GM19372 (cell line): ENCODE data around the gene SERPINA5.
"Not testable (repeated sequence)": the region's sequence is repeated elsewhere in the genome, so short reads cannot be mapped to it uniquely, and the experiment has no call there.

Source experiments
- ATAC-seq: cut with Tn5 transposase; IDR thresholded peaks from one replicate; pipeline ENCODE4 v1.9.1; 2021; ENCODE audit warnings: mild to moderate bottlenecking, low read depth, moderate library complexity; ENCODE audit not compliant: unreplicated experiment

Gene SERPINA5

GRCh38 chr14:94621358-94622134 is 40.3 kb downstream of the SERPINA5 start:
- no peak for ATAC-seq

- ATAC-seq, result no peak
Measured at GRCh38 chr14:94622653-94623421, 41.6 kb downstream of the SERPINA5 start.

GRCh38 chr14:94623422-94623809 is 42.2 kb downstream of the SERPINA5 start:
- ATAC-seq, result no peak

- ATAC-seq, result no peak
Measured at GRCh38 chr14:94623856-94624499, 42.8 kb downstream of the SERPINA5 start.

- no peak for ATAC-seq
Measured at GRCh38 chr14:94624537-94625352, 43.5 kb downstream of the SERPINA5 start.

- ATAC-seq, result no peak
Measured at GRCh38 chr14:94625353-94625635, 44.1 kb downstream of the SERPINA5 start.

GRCh38 chr14:94628578-94628977 is 47.4 kb downstream of the SERPINA5 start:
- no peak for ATAC-seq

DNA sequence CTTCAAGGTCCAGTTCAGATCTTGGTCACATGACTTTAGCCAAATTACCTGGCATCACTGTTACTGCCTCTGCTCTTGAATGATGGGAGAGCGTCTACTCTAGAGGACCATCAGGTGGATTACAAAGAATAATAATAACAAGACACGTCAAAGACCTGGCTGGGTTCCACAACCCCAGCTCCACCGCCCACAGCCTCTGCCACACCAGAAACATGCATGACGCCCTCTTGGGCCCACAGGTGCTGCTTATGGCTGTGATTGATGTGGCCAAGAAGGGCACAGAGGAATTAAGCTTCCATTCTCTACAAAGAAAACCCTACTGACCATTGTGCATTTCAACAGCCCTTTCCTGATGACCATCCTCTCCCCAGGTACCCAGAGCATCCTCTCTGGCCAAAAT is 49.2 kb downstream of the SERPINA5 start:
- no peak for ATAC-seq

DNA sequence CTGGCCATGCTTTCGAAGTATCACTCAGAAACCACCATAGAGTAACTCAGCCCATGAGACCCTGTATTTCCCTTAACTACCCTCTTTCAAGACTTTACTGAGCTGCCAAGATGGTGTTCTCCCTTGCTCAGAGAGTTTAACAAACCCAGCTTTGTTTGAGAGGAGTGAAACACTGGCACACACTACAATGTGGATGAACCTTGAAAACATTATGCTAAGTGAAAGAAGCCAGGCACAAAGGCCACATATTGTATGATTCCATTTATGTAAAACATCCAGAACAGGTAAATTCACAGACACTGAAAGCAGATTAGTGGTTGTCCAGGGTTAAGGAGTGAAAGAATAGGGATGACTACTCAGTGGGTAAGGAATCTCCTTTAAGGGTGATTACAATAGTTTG is 49.8 kb downstream of the SERPINA5 start:
- no peak for ATAC-seq

DNA sequence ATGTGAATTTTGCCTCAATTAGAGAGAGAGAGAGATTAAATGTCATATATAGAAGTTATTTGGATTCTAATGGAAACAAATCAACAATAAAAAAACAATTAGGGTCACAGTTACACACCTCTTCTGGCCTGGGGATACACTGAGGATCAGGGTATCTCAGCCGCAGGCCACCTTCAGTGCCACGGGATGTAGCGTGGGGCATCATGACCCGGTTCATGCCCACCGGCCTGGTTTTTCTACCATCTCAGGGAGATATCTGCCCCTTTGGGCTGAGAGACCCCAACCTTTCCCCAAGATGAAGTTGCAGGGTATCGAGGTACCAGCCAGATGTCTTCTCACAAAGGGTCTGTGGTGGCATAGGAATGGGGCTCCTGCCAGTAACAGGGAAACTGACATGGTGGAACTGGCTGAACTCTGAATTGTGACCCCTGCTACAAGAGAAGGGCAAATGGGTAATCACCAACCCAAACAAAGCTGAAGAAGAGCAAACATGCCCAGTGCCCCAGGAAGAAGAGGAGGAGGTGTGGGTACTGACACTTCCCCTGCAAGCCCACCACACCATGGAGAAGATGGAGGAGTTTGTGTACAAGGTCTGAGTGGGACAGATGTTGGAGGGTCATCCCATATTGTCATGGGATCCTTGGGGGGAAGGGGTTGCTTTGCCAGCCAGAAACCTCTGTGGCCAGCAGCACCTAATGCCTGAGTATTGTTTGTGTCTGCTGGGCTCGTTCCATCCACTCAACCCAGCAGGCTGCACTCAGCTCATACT is 50.5 kb downstream of the SERPINA5 start:
- no peak for ATAC-seq

DNA sequence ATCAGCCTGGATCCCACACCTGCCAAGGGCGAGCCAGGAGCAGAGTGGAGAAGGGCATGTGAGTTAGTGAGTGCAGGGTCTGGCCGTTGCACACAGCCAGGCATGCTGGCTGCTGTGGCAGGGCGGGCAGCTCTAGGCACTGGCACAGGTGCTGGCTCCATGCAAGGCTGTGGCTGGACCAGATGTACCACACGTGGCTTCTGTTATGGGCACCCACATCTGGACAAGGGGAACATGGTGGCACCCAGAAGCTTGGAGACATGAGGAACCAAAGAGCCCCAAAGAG is 51.0 kb downstream of the SERPINA5 start:
- no peak for ATAC-seq

DNA sequence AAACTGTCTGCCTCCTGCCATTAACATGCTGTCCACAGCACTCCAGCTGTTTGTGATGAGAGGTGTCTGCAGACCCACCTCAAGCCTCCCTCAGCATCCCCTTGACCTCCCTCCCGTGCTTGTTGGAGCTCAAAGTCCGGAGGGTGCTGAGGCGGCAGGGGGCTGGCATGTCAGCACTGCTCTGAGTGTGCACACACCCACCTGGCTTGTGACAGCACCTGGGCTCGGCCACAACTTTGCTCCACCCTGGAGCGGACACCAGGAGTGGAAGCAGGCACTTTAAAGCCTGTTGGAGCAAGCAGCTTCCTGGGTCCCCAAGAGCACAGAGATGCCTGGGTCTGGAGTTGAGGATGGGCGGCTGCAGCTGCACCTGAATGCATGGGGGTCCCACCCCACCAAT is 51.9 kb downstream of the SERPINA5 start:
- ATAC-seq, result no peak

DNA sequence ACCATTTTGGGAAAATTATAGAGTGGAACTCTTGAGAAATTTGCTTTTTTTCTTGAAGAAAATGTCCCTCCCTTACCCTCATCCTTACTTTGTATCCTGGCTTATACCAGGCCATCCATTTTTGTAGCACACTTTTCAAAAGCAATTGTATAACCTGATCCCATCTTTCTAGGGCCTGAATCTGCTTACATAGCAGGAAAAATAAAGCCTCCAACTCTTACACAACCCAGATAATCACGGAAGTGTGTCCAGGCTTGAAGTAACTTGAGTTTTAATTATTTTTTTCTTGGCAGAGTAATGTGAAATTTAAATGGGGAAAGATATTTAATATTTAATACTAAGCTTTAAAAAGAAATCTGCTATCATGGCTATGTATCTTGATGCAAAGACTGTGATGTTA is 53.9 kb downstream of the SERPINA5 start:
- no peak for ATAC-seq

- no peak for ATAC-seq
Measured at GRCh38 chr14:94636744-94637412, 55.7 kb downstream of the SERPINA5 start.

DNA sequence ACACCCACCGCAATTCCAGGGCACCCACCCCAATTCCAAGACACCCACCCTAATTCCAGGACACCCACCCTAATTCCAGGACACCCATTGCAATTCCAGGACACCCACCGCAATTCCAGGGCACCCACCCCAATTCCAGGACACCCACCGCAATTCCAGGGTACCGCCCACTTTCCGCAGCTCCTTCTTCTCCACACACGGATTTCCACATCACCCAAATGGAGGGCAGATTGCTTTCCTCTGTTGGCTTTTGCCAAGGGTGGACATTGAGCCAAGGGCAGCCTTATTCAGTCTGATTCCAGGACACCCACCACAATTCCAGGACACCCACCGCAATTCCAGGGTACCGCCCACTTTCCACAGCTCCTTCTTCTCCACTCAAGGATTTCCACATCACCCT is 56.6 kb downstream of the SERPINA5 start:
- not testable (repeated sequence) for ATAC-seq

GRCh38 chr14:94638339-94638738 is 57.1 kb downstream of the SERPINA5 start:
- ATAC-seq, result no peak

DNA sequence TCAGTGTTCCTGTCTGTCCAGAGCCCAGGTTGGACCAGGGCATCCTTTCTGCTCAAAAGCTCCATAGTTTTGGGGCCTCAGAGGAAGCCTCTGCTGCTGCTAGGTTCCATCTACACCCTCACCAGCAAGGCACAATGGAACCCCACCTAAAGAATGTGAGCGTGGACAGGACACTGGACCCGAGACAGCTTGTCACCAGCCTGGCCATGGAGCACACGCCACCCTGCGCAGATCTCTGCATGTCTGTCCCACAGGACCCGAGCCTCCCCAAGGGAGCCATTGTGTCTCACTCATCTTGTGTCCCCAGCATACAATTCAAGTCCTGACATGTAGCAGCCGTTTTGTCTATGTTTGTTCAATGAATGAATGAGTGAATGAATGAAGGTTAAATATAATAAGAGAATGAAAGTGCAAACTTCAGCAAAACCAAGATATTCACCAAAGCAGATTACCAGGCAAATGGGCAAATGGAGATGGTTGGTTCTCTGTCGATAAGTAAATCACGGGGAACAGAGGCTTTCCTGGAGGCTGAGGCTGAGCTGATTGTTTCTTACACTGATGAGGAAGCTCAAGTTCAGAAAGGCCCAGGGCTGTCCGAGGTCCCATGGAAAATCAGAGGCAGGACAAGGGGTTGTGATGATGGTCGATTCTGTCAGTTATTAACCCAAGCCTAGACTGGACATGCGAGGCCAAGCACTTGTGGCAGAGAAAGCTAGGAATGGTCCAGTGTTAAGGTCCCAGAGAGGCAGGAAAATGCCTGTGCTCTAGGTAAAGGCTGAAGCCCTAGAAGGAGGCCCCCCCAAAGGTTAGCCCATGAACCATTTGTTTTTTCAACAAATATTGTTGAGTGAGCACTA is 58.0 kb downstream of the SERPINA5 start:
- no peak for ATAC-seq

DNA sequence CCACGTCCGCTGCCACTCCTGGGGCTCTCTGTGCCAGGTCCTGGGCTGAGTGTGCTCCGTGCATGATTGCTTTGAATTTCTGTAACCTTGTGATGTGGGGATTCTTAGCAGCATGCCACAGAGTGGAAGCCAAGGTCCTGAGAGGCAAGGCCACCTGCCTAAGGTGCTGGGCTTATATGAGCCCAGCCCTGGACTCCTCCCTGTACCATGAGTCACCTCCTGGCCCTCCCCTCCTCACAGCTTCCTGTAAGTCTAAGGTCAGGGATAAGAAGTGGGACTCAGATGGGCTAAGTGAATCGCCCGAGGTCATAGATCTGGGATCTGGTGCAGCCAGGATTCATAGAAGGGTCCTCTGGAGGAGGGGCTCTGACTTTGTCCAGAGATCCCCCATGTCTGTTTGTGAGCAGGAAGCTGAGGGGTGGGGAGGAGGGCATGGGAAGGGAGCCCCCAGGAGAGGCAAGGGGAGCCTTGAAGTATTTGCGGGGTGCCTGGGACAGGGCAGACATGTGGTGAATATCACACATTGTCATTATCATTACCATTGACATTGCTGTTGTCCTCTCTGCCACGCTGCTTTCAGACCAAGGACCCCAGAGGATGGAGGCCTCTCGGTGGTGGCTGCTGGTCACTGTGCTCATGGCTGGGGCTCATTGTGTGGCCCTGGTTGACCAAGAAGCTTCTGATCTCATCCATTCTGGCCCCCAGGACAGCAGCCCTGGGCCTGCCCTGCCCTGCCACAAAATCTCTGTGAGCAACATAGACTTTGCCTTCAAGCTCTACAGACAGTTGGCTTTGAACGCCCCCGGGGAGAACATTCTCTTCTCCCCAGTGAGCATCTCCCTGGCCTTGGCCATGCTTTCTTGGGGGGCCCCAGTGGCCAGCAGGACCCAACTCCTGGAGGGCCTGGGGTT is 59.8 kb downstream of the SERPINA5 start:
- ATAC-seq, result no peak
